ENCODE data around the gene MAGEA4. TPM values are rescaled to one million over a fixed set of nuclear protein-coding genes. Genes with fewer than 3 reads are reported as not detected.

MAGEA4 gene
- not detected for total RNA-seq
- not detected for polyA plus RNA-seq (ENCODE audit: insufficient read depth, low read depth, low replicate concordance)
- long read RNA-seq, donor 1: 0 reads
- long read RNA-seq, donor 2: 0 reads
- long read RNA-seq, donor 3: 0 reads
- long read RNA-seq, donor 4: 0 reads
- long read RNA-seq, donor 5: 0 reads
- long read RNA-seq, donor 6: 0 reads
- long read RNA-seq, donor 7: 0 reads
- long read RNA-seq, donor 8: 0 reads
- long read RNA-seq, donor 9: 0 reads
- long read RNA-seq, donor 10: 0 reads

GRCh38 chrX:151912780-151913179, at the start of gene MAGEA4:
TSS of gene MAGEA4 (plus strand) at chrX:151912889. CDS start at chrX:151923665, 10,776 bp downstream.
- intact Hi-C loops (cut with DNase I): no loop called here
- Histone ChIP-seq H3K9ac (ENCODE audit: low read length in 3 of 3) (no peak within 1 kb of the TSS), H3K36me3 (ENCODE audit: control insufficient read depth in 2 of 3, insufficient read depth in 3 of 3, low read length in 3 of 3) (no peaks in the 10 kb centered on the region), H3K4me3 (ENCODE audit: low read length in 3 of 3) (no peak within 1 kb of the TSS), H3K9me3 (ENCODE audit: control insufficient read depth in 2 of 3, insufficient read depth in 1 of 3, low read length in 3 of 3) (no peaks in the 10 kb centered on the region), H3K27me3 (ENCODE audit: control insufficient read depth, insufficient read depth, low read length) (no peaks in the 10 kb centered on the region), H3K27ac (ENCODE audit: low read depth in 2 of 2, low read length in 2 of 2) (no peak within 1 kb of the TSS), H3K4me1 (ENCODE audit: control insufficient read depth in 2 of 3, insufficient read depth in 2 of 3, low read depth in 1 of 3, low read length in 3 of 3) (no peaks in the 10 kb centered on the region)
- no peak for TF ChIP-seq CTCF (IDR thresholded peaks at IDR 0.05; ENCODE audit: borderline replicate concordance, extremely low read depth, insufficient read depth)
- no peak for FAIRE-seq
- no peak for DNase-seq

GRCh38 chrX:151870602-151871001, 42.1 kb upstream of the MAGEA4 start:
- no peak overlapping the region for H3K27ac ChIP-seq (ENCODE audit: low read depth in 2 of 2, low read length in 2 of 2)
- FAIRE-seq: no peak
- DNase-seq: no peak
- no peaks in the 10 kb centered on the region for H3K36me3 ChIP-seq (ENCODE audit: control insufficient read depth in 2 of 3, insufficient read depth in 3 of 3, low read length in 3 of 3)
- no peaks in the 10 kb centered on the region for H3K4me1 ChIP-seq (ENCODE audit: control insufficient read depth in 2 of 3, insufficient read depth in 2 of 3, low read depth in 1 of 3, low read length in 3 of 3)
- H3K9ac ChIP-seq (ENCODE audit: low read length in 3 of 3): no peak overlapping the region
- no peak overlapping the region for H3K4me3 ChIP-seq (ENCODE audit: low read length in 3 of 3)
- no peaks in the 10 kb centered on the region for H3K9me3 ChIP-seq (ENCODE audit: control insufficient read depth in 2 of 3, insufficient read depth in 1 of 3, low read length in 3 of 3)
- no peaks in the 10 kb centered on the region for H3K27me3 ChIP-seq (ENCODE audit: control insufficient read depth, insufficient read depth, low read length)
- TF ChIP-seq CTCF (IDR thresholded peaks at IDR 0.05; ENCODE audit: borderline replicate concordance, extremely low read depth, insufficient read depth): no peak
- intact Hi-C loops (cut with DNase I): no loop called here

- TF ChIP-seq CTCF (IDR thresholded peaks at IDR 0.05; ENCODE audit: borderline replicate concordance, extremely low read depth, insufficient read depth): no peak
- intact Hi-C loops (cut with DNase I): no loop called here
- no peak overlapping the region for H3K9ac ChIP-seq (ENCODE audit: low read length in 3 of 3)
- FAIRE-seq (no peak), DNase-seq (no peak)
- no peaks in the 10 kb centered on the region for H3K36me3 ChIP-seq (ENCODE audit: control insufficient read depth in 2 of 3, insufficient read depth in 3 of 3, low read length in 3 of 3)
- H3K27me3 ChIP-seq (ENCODE audit: control insufficient read depth, insufficient read depth, low read length): no peaks in the 10 kb centered on the region
- no peak overlapping the region for H3K4me3 ChIP-seq (ENCODE audit: low read length in 3 of 3)
- no peaks in the 10 kb centered on the region for H3K4me1 ChIP-seq (ENCODE audit: control insufficient read depth in 2 of 3, insufficient read depth in 2 of 3, low read depth in 1 of 3, low read length in 3 of 3)
- H3K9me3 ChIP-seq (ENCODE audit: control insufficient read depth in 2 of 3, insufficient read depth in 1 of 3, low read length in 3 of 3): no peaks in the 10 kb centered on the region
- H3K27ac ChIP-seq (ENCODE audit: low read depth in 2 of 2, low read length in 2 of 2): no peak overlapping the region
Observed at GRCh38 chrX:151871244-151871643, 41.4 kb upstream of the MAGEA4 start.

GRCh38 chrX:151873096-151873495, 39.6 kb upstream of the MAGEA4 start:
- intact Hi-C loops (cut with DNase I): no loop called here
- FAIRE-seq (no peak), DNase-seq (no peak)
- Histone ChIP-seq H3K4me3 (ENCODE audit: low read length in 3 of 3) (no peak overlapping the region), H3K27ac (ENCODE audit: low read depth in 2 of 2, low read length in 2 of 2) (no peak overlapping the region), H3K36me3 (ENCODE audit: control insufficient read depth in 2 of 3, insufficient read depth in 3 of 3, low read length in 3 of 3) (no peaks in the 10 kb centered on the region), H3K27me3 (ENCODE audit: control insufficient read depth, insufficient read depth, low read length) (no peaks in the 10 kb centered on the region), H3K9ac (ENCODE audit: low read length in 3 of 3) (no peak overlapping the region), H3K9me3 (ENCODE audit: control insufficient read depth in 2 of 3, insufficient read depth in 1 of 3, low read length in 3 of 3) (no peaks in the 10 kb centered on the region), H3K4me1 (ENCODE audit: control insufficient read depth in 2 of 3, insufficient read depth in 2 of 3, low read depth in 1 of 3, low read length in 3 of 3) (no peaks in the 10 kb centered on the region)
- TF ChIP-seq CTCF (IDR thresholded peaks at IDR 0.05; ENCODE audit: borderline replicate concordance, extremely low read depth, insufficient read depth): no peak
